NB4 (cell line): Measurements from ENCODE around the gene FER.

ENCODE experiments used
- DNase-seq: peaks from one replicate; pipeline ENCODE4 v3.0.0; 2010; ENCODE audit warnings: low read depth
- H3K4me3 ChIP-seq: one replicate; pipeline ENCODE4 v1.5.1; 2011; ENCODE audit warnings: mild to moderate bottlenecking, low read depth, low read length, moderate library complexity
- MYC ChIP-seq: IDR thresholded peaks from 2 replicates; pipeline ENCODE4 v1.6.1; 2011; ENCODE audit warnings: low read depth, low read length
- POLR2A ChIP-seq: IDR thresholded peaks from 2 replicates; pipeline ENCODE4 v1.6.1; 2011; ENCODE audit warnings: mild to moderate bottlenecking; ENCODE audit not compliant: insufficient read length; ENCODE audit errors: extremely low read depth
- TF ChIP-seq, protein P1 (sequence below): IDR thresholded peaks from one replicate; pipeline ENCODE4 v1.5.1; 2012; ENCODE audit warnings: low read depth, low read length
- TF ChIP-seq, protein P2 (sequence below): IDR thresholded peaks from 2 replicates; pipeline ENCODE4 v1.6.1; 2011; ENCODE audit warnings: low read depth, low read length

Gene FER

DNA sequence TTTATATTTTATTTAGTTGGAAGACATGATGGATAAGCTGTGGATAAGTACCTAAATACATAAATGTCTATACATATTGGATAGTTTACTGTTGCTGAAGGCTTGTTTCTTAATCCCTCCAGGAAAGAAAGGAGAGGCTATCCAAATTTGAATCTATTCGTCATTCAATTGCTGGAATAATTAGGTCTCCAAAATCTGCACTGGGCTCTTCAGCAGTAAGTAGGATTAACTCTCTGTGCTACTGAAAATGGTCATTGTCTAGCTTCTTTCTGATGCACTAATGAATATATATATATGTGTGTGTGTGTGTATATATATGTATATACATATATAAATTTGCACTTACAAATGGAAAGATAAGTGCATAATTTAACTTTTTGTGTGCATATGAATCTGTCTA lies 198.3 kb downstream of the FER start:
- H3K4me3 ChIP-seq = no peak overlapping the region
- TF ChIP-seq POLR2A = no peak
- no peak for DNase-seq

DNA sequence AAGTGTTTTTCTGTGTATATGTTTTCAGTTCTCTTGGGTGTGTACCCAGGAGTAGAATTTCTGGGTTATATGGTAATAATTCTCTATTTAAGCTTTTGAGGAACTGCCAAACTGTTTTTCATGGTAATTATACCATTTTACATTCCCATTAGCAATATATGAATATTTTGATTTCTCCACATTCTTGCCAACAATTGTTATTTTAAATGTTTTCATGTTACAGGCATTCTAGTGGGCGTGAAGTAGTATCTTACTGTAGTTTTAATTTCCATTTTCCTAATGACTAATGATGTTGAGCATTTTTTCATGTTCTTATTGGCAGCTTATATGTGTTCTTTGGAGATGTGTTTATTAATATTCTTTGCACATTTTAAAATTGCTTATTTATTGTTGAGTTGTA lies 199.5 kb downstream of the FER start:
- TF ChIP-seq, protein P1, sequence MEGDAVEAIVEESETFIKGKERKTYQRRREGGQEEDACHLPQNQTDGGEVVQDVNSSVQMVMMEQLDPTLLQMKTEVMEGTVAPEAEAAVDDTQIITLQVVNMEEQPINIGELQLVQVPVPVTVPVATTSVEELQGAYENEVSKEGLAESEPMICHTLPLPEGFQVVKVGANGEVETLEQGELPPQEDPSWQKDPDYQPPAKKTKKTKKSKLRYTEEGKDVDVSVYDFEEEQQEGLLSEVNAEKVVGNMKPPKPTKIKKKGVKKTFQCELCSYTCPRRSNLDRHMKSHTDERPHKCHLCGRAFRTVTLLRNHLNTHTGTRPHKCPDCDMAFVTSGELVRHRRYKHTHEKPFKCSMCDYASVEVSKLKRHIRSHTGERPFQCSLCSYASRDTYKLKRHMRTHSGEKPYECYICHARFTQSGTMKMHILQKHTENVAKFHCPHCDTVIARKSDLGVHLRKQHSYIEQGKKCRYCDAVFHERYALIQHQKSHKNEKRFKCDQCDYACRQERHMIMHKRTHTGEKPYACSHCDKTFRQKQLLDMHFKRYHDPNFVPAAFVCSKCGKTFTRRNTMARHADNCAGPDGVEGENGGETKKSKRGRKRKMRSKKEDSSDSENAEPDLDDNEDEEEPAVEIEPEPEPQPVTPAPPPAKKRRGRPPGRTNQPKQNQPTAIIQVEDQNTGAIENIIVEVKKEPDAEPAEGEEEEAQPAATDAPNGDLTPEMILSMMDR = no peak
- TF ChIP-seq MYC (no peak), POLR2A (no peak)
- TF ChIP-seq, protein P2, sequence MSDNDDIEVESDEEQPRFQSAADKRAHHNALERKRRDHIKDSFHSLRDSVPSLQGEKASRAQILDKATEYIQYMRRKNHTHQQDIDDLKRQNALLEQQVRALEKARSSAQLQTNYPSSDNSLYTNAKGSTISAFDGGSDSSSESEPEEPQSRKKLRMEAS = no peak
- no peak for DNase-seq
- no peak overlapping the region for H3K4me3 ChIP-seq

DNA sequence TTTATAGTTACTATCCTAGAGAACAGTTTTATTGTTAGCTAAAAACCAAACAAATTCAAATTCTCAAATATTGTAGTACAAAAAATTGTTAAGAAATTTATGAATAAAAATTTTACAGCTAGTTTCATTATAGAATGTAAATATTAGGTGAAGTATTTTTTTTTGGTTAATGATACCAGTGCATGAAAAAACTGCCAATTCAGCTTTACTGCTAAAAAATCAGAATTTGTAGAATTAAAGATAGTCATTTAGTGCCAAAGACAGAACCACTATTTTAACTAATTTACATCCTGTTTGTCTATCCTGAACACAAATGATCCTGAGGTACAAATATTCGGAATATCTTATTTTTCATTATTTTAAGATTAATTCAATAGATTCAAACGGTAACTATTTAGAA lies 202.6 kb downstream of the FER start:
- TF ChIP-seq MYC = no peak
- no peak for TF ChIP-seq POLR2A
- TF ChIP-seq, protein P1 = no peak
- TF ChIP-seq, protein P2 = no peak
- no peak for DNase-seq
- H3K4me3 ChIP-seq = no peak overlapping the region

DNA sequence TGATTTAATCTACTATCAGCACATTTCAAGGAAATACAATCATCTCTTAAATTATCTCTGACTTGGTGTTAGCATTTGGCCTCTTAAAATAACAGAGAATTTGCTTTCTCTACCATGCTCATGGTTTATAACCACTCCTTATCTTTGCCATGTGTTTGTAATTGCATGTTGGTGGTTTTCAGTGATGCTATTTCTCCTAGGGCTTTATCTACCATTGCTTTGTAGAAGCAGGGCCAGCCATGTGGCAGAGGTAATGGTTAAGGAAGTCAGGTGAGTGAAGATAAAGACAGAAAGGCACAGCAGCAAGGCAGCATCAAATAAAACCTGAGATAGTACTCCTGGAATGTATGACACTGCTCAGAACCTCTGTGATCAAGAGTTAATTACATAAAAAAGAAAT lies 206.2 kb downstream of the FER start:
- TF ChIP-seq, protein P2 = peak; percentile 18; the same call in 1 of the 2 replicates
- TF ChIP-seq MYC = no peak
- no peak for TF ChIP-seq POLR2A
- DNase-seq = no peak
- H3K4me3 ChIP-seq = no peak overlapping the region

DNA sequence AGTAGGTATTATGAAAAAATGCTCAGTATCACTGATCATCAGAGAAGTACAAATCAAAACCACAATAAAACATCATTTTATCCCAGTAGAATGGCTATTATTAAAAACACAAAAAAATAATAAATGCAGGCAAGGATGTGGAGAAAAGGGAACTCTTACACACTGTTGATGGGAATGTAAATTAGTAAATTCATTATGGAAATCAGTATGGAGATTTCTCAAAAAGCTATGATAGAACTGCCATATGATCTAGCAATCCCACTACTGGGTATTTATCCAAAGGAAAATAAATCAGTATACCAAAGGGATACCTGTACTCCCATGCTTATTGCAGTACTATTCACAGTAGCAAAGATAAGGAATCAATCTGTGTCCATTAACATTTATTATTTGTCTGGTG lies 209.6 kb downstream of the FER start:
- TF ChIP-seq MYC = no peak
- TF ChIP-seq, protein P1 = no peak
- no peak for TF ChIP-seq POLR2A
- TF ChIP-seq, protein P2 = no peak
- DNase-seq = no peak
- H3K4me3 ChIP-seq = no peak overlapping the region

DNA sequence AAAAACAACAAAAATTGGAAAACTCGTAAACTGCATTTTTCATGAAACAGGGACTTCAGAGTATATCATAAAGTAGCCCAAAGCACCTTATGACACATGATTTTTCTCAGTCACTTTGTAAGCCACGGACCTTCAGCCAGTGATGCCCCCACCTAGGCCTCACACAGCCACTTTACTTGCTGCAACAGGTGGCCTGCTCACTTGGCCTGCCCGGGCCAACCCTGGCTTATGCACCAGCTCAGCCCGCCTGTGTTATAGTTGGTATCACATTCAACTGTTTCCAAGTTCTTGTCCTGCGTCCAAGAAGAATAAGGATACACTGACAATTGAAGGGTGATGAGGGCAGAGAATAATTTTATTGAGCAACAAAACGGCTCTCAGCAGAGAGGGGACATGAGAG lies 219.2 kb downstream of the FER start:
- TF ChIP-seq MYC (no peak), POLR2A (no peak)
- TF ChIP-seq, protein P2 = no peak
- TF ChIP-seq, protein P1 = no peak
- no peak overlapping the region for H3K4me3 ChIP-seq
- DNase-seq = no peak

DNA sequence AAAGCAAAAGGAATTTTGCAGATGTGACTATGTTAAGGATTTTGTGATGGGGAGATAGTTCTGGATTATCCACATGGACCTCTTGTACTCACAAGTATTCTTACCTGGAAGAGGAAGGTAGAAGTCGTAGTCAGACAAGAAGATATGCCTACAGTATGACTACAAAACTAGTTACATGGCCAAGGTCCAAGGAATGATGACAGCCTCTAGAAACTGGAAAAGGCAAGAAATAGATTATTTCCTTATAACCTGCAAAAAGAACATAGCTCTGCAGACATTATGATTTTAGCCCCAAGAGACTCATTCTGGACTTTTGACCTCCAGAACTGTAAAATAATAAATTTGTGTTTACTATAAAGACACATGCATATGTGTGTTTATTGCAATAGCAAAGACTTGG lies 226.9 kb downstream of the FER start:
- TF ChIP-seq, protein P2 = no peak
- TF ChIP-seq MYC (no peak), POLR2A (no peak)
- TF ChIP-seq, protein P1 = no peak
- no peak for DNase-seq
- H3K4me3 ChIP-seq = no peak overlapping the region
